B cell (primary cell): ENCODE data around the gene C3orf38. TPM values are rescaled to one million over a fixed set of nuclear protein-coding genes. Genes with fewer than 3 reads are reported as not detected.

Experiments used
- ATAC-seq: fragments of 200-7000 bp; cut with Tn5 transposase; one replicate; pipeline ENCODE4 v1.10.0; 2021; ENCODE audit warnings: low read depth, mild to moderate bottlenecking, moderate number of reproducible peaks, moderate library complexity
- CTCF ChIA-PET: fragments of 350-600 bp; sonication (Branson Sonifier 250); formaldehyde crosslinking; loops from one replicate; lab custom pipeline; 2021; ENCODE audit warnings: antibody characterized with exemption, inconsistent platforms; lab: Charles Lee
- POLR2A ChIA-PET: fragments of 350-600 bp; sonication (Branson Sonifier 250); formaldehyde crosslinking; loops from one replicate; lab custom pipeline; 2021; ENCODE audit warnings: antibody characterized with exemption; lab: Charles Lee
- DNase-seq: peaks from one replicate; pipeline ENCODE4 v3.0.0; 2013
- H2AFZ ChIP-seq: 2 replicates; pipeline ENCODE4 v1.6.1; 2012; ENCODE audit warnings: mild to moderate bottlenecking, low read depth, low read length; ENCODE audit not compliant: insufficient read depth, poor library complexity, severe bottlenecking
- H3K27ac ChIP-seq, 2 donors: 1 replicate in 1 of 2; 2 replicates in 1 of 2; pipeline ENCODE4 v1.5.1; 2012 to 2013; ENCODE audit warnings: low read length in 2 of 2, mild to moderate bottlenecking in 2 of 2, moderate library complexity in 1 of 2
- H3K27me3 ChIP-seq, 4 experiments: fragments of 200-600 bp in 1 of 4; sonication (generic) in 1 of 4; replicated peaks in 1 of 4; 1 replicate in 2 of 4; 2 replicates in 2 of 4; pipeline versions ENCODE4 v1.6.1 to v1.7.0; 2013 to 2016; ENCODE audit warnings: low read length in 3 of 4, mild to moderate bottlenecking in 2 of 4, mixed read lengths in 1 of 4, moderate library complexity in 1 of 4; ENCODE audit not compliant: insufficient read depth in 4 of 4, control insufficient read depth in 3 of 4; ENCODE audit errors: control extremely low read depth in 1 of 4
- H3K36me3 ChIP-seq, 2 experiments: replicated peaks in 1 of 2; 1 replicate in 1 of 2; 2 replicates in 1 of 2; pipeline versions ENCODE4 v1.6.1 to v1.7.1; 2013; ENCODE audit warnings: low read length in 1 of 2; ENCODE audit not compliant: insufficient read depth in 2 of 2, control insufficient read depth in 1 of 2; ENCODE audit errors: control extremely low read depth in 1 of 2, extremely low read depth in 1 of 2
- H3K4me1 ChIP-seq, 2 donors: fragments of 200-600 bp in 1 of 2; sonication (generic) in 1 of 2; 1 replicate in 1 of 2; 2 replicates in 1 of 2; pipeline versions ENCODE4 v1.5.1 to v1.6.1; 2013 to 2017; ENCODE audit warnings: low read length in 2 of 2; ENCODE audit not compliant: control insufficient read depth in 2 of 2, insufficient read depth in 2 of 2
- H3K4me2 ChIP-seq: replicated peaks from 2 replicates; pipeline ENCODE3; 2012; ENCODE audit warnings: mild to moderate bottlenecking, low read depth, low read length; ENCODE audit not compliant: poor library complexity, severe bottlenecking
- H3K4me3 ChIP-seq, 5 experiments: fragments of 200-600 bp in 1 of 5; sonication (generic) in 1 of 5; 1 replicate in 3 of 5; 2 replicates in 2 of 5; pipeline versions ENCODE4 v1.5.1 to v1.7.0; 2011 to 2016; ENCODE audit warnings: low read length in 4 of 5, mild to moderate bottlenecking in 4 of 5, low read depth in 2 of 5, control low read depth in 1 of 5, moderate library complexity in 1 of 5; ENCODE audit not compliant: insufficient read depth in 1 of 5; ENCODE audit errors: control extremely low read depth in 1 of 5, extremely low read depth in 1 of 5
- H3K79me2 ChIP-seq: fragments of 200-600 bp; sonication (generic); one replicate; pipeline ENCODE4 v1.6.0; 2016; ENCODE audit warnings: low read length; ENCODE audit not compliant: control insufficient read depth, insufficient read depth
- H3K9ac ChIP-seq: fragments of 200-600 bp; sonication (generic); 2 replicates; pipeline ENCODE4 v1.6.1; 2017; ENCODE audit warnings: mild to moderate bottlenecking, low read length, moderate library complexity
- H3K9me3 ChIP-seq, 3 donors: one replicate each; pipeline versions ENCODE4 v1.6.1 to v1.7.1; 2013; ENCODE audit warnings: low read length in 2 of 3; ENCODE audit not compliant: control insufficient read depth in 2 of 3, insufficient read depth in 1 of 3; ENCODE audit errors: control extremely low read depth in 1 of 3
- H4K20me1 ChIP-seq: 2 replicates; pipeline ENCODE4 v1.6.0; 2012; ENCODE audit warnings: mild to moderate bottlenecking, low read length; ENCODE audit not compliant: insufficient read depth, control insufficient read depth, poor library complexity, severe bottlenecking
- H3K27ac Mint-ChIP-seq: one replicate; pipeline ENCODE4 v1.8.0; 2021; ENCODE audit warnings: mixed read lengths
- H3K27me3 Mint-ChIP-seq: one replicate; pipeline ENCODE4 v1.8.0; 2021; ENCODE audit warnings: mixed read lengths
- H3K4me1 Mint-ChIP-seq: one replicate; pipeline ENCODE4 v1.8.0; 2021; ENCODE audit warnings: mixed read lengths
- H3K4me3 Mint-ChIP-seq: one replicate; pipeline ENCODE4 v1.8.0; 2021; ENCODE audit warnings: mixed read lengths
- H3K9me3 Mint-ChIP-seq: one replicate; pipeline ENCODE4 v1.8.0; 2022; ENCODE audit warnings: mixed read lengths; ENCODE audit not compliant: insufficient read depth
- EZH2 ChIP-seq: IDR thresholded peaks from 2 replicates; pipeline ENCODE4 v1.6.1; 2012; ENCODE audit warnings: borderline replicate concordance, low read depth, mild to moderate bottlenecking, moderate library complexity, low read length; ENCODE audit not compliant: insufficient read depth, poor library complexity, severe bottlenecking
- WGBS: methylation state at CpG from one replicate; pipeline ENCODE4 v1.1.5; 2013; ENCODE audit warnings: missing lambda C conversion rate; ENCODE audit not compliant: insufficient coverage; 5-methylcytosine and 5-hydroxymethylcytosine counted together
- intact Hi-C: fragments of 100-400 bp; cut with micrococcal nuclease; formaldehyde crosslinking; loops from one replicate; pipeline ENCODE4 v1.10.0; 2022
- polyA plus RNA-seq: library from polyadenylated mRNA; depleted of rRNA; stranded (reverse); fragments of >200 nt; gene quantifications from 2 replicates; pipeline ENCODE4 v1.2.3, GENCODE V29; 2012
- total RNA-seq, 2 donors: library from RNA; stranded (reverse); fragments of 120-200 nt in 1 of 2; gene quantifications; 1 replicate in 1 of 2; 2 replicates in 1 of 2; pipeline versions ENCODE4 v1.2.3 to v1.2.4, GENCODE V29; 2013 to 2022
- TF ChIP-seq, protein P1 (sequence below): fragments of 200-600 bp; IDR thresholded peaks from one replicate; pipeline ENCODE4 v1.8.0; 2022; ENCODE audit warnings: antibody characterized with exemption, mild to moderate bottlenecking

Gene C3orf38
- total and polyA plus RNA-seq, 2 donors (not counting 1 experiment from before 2014, with no cell fraction given), result 19.8 to 42.5 TPM

- Histone ChIP-seq H3K9ac (no peak overlapping the region), H2AFZ (no peak overlapping the region), H3K36me3 (peaks cover 8 to 30% of the 10 kb centered on the region in 2 experiments), H3K27me3 (no peaks in the 10 kb centered on the region), H3K9me3 (no peaks in the 10 kb centered on the region), H3K4me2 (no peak overlapping the region), H3K79me2 (no peaks in the 10 kb centered on the region), H3K4me1 (no peaks in the 10 kb centered on the region), H4K20me1 (no peaks in the 10 kb centered on the region), H3K4me3 (no peak overlapping the region), H3K27ac (no peak overlapping the region)
- WGBS, result no CpG with 5 or more reads among the region's 4 CpGs
- Mint-ChIP-seq H3K9me3 (no peaks in the 10 kb centered on the region), H3K27me3 (no peaks in the 10 kb centered on the region), H3K4me1 (no peaks in the 10 kb centered on the region), H3K27ac (no peak overlapping the region), H3K4me3 (no peak overlapping the region)
- TF ChIP-seq, protein P1, sequence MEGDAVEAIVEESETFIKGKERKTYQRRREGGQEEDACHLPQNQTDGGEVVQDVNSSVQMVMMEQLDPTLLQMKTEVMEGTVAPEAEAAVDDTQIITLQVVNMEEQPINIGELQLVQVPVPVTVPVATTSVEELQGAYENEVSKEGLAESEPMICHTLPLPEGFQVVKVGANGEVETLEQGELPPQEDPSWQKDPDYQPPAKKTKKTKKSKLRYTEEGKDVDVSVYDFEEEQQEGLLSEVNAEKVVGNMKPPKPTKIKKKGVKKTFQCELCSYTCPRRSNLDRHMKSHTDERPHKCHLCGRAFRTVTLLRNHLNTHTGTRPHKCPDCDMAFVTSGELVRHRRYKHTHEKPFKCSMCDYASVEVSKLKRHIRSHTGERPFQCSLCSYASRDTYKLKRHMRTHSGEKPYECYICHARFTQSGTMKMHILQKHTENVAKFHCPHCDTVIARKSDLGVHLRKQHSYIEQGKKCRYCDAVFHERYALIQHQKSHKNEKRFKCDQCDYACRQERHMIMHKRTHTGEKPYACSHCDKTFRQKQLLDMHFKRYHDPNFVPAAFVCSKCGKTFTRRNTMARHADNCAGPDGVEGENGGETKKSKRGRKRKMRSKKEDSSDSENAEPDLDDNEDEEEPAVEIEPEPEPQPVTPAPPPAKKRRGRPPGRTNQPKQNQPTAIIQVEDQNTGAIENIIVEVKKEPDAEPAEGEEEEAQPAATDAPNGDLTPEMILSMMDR, result no peak
- no peak for TF ChIP-seq EZH2
- ChIA-PET POLR2A (no interaction called here), CTCF (no interaction called here)
- ATAC-seq, result no peak
- no peak for DNase-seq
- intact Hi-C loops, result no loop called here
These were observed 8.2 kb upstream of the C3orf38 start for GRCh38 chr3:88141458-88142083.

- no peak for ATAC-seq
- ChIA-PET POLR2A (no interaction called here), CTCF (no interaction called here)
- Histone ChIP-seq H3K27me3 (no peaks in the 10 kb centered on the region), H3K4me1 (no peaks in the 10 kb centered on the region), H4K20me1 (no peaks in the 10 kb centered on the region), H3K36me3 (peaks cover 6 to 30% of the 10 kb centered on the region in 2 experiments), H2AFZ (no peak overlapping the region), H3K4me2 (no peak overlapping the region), H3K4me3 (no peak overlapping the region), H3K9ac (no peak overlapping the region), H3K27ac (no peak overlapping the region), H3K79me2 (no peaks in the 10 kb centered on the region), H3K9me3 (no peaks in the 10 kb centered on the region)
- 100% methylated on average over 1 of the region's 3 CpGs for WGBS
- DNase-seq, result no peak
- Mint-ChIP-seq H3K27me3 (no peaks in the 10 kb centered on the region), H3K4me3 (no peak overlapping the region), H3K4me1 (no peaks in the 10 kb centered on the region), H3K9me3 (no peaks in the 10 kb centered on the region), H3K27ac (no peak overlapping the region)
- intact Hi-C loops, result no loop called here
- TF ChIP-seq, protein P1, result no peak
- TF ChIP-seq EZH2, result no peak
These were observed 7.6 kb upstream of the C3orf38 start for GRCh38 chr3:88142094-88142624.
